HG03378 (cell line): ENCODE data around the gene BMP7.
"Not testable (repeated sequence)": the region's sequence is repeated elsewhere in the genome, so short reads cannot be mapped to it uniquely, and the experiment has no call there.

Source experiments
- ATAC-seq: cut with Tn5 transposase; IDR thresholded peaks from one replicate; pipeline ENCODE4 v1.9.1; 2021; ENCODE audit warnings: mild to moderate bottlenecking, moderate library complexity; ENCODE audit not compliant: unreplicated experiment

BMP7 gene

DNA sequence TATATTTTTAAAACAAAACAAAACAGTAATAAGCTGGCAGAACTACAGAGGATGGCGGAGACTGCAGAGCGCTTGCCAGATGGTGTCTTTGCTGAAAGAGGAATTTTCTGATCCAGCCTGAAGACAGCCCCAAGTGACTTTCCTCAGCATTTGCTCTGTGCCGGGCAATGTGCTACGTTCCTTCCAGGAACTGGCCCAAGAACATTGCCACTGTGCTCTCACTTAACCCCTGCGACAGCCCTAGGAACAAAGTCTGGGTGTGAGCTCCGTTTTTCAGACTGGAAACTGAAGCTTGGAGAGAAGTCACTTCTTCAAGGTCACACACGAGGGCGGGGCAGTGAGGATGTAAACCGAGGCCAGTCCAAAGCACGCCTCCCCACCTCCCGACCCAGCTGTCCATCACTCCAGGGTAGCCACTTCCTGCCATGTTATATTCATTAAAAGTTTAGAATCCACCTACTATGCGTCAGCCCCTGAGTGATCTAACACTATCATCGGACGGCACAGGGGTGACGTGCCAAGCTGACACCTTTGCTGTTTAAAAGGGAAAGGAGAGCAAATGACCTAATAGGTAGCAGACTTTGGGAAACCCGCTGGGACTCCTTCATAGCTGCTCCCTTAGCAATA, 22.3 kb upstream of the BMP7 start:
- ATAC-seq = no peak

DNA sequence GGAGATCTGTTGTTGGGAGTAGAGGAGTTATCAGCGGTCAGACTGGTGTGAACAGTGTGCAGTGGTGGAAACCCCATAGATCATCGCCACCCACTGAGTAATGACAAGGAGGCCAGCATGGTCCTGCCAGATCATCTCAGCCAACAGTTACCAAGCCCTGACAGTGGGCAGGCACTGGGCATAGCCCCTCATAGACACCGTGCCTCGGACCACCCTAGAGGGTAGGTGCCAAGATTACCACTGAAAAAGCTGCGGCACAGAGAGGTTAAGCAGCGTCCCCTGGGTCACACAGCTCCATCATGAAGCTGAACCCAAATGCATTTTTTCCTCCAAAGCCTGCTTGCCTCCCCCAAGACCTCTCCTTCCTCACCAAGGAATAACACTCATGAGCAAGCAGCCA, 21.5 kb upstream of the BMP7 start:
- ATAC-seq = no peak

DNA sequence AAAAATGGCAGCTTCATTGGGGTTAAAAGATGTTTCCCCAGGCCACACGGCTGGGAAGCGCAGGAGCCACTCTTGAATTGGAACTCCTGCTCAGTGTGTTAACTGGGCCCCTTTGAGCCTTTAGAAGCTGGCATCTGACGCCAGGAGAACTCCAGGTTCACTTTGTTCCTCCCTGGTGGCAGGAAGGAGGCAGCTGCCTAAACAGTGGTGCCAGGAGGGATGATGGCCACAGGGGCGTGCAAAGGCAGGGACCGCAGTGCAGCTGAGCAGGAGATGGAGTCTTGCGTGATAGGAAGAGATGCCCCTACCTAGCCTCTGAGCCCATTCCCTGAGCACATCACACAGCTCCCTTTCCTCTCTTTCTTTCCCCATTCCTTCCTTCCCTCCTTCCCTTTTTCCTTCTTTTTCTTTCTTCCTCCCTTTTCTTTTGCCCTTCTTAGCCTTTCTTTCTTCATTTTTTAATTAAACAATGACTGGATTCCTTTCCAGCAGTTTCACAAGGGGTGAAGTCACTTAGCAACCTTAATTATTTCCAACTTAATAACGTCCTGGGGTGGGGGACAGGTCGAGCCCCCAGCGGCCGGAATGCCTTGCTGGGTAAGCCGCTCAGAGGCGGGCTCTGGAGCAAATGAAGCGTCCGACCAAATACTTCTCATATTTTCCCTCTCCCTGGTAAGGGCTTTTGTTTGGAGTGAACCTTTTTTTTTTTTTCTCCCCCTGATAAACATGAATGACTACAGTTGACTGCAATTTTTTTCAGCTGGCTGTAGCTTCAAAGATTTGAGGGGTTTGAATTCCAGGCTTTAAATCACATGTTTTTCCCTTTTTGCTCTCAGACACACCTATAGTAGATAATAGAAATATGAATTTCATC, 20.8 kb upstream of the BMP7 start:
- ATAC-seq = no peak

DNA sequence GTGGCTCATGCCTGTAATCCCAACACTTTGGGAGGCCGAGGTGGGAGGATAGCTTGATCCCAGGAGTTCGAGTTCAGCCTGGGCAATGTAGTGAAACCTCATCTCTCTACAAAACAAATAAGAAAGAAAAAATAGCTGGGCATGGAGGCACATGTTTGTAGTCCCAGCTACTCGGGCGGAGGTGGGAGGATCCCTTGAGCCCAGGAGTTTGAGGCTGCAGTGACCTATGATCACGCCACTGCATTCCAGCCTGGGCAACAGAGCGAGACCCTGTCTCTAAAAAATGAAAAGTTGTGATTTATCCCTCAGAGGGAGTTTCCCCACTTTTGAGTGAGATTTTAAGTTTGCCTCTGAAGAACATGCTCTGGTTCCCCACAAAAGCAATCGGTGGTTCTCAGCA, 17.4 kb upstream of the BMP7 start:
- no peak for ATAC-seq

DNA sequence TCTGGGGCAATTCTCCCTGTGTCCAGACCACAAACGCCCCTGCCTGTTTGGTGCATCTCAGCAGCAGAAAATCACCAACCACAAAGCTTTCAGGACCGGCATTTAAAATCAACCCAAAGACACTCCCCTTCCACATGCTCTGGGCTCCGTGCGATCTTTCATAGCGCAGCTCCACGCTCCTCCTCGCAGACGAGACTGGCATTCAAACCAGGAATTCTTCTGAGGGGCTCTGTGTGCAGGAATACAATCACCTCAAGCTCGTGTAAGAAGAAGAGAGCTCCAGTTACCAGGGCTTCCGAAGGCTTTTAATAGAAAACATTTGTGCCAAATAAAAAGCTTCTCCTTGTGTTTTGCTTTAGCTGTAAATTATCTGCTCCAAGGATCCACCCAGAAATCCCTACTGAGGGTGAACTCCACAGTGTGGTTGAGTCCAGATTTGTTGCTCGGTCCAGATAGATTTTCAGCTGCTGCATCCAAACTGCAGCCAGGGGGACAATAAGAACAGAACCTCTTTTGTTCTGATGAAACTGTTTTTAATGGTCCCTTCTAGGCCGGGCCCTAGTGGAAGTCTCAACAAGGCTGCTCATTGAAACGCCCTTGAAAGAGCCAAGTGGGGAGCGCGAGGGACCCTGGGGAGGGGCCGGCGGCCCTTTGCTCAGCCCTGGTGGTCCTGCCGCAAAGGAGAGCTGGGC, 16.4 kb upstream of the BMP7 start:
- no peak for ATAC-seq

DNA sequence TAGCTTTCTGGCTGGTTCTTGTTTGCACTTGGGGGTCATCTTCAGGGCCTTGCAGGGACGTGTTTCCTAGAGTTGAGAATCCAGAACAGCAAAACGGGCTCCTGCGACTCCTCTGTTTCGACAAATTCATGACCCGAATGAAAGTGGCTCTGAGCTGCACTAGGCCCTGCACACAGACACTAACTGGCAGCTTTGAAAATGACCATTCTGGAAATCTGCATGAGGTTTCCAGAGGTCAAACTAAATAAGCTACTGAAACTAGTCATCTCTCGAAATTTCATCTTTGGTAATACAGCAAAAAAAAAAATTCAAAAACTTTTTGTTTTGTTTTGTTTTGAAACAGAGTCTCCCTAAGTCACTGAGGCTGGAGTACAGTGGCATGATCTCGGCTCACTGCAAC, 15.5 kb upstream of the BMP7 start:
- no peak for ATAC-seq

- ATAC-seq = no peak
Measured at GRCh38 chr20:57280221-57280620, 13.8 kb upstream of the BMP7 start.

GRCh38 chr20:57279548-57279947, 13.1 kb upstream of the BMP7 start:
- ATAC-seq = not testable (repeated sequence)

- no peak for ATAC-seq
Measured at GRCh38 chr20:57278457-57278856, 12.0 kb upstream of the BMP7 start.

GRCh38 chr20:57277398-57278105, 11.1 kb upstream of the BMP7 start:
- ATAC-seq = no peak

DNA sequence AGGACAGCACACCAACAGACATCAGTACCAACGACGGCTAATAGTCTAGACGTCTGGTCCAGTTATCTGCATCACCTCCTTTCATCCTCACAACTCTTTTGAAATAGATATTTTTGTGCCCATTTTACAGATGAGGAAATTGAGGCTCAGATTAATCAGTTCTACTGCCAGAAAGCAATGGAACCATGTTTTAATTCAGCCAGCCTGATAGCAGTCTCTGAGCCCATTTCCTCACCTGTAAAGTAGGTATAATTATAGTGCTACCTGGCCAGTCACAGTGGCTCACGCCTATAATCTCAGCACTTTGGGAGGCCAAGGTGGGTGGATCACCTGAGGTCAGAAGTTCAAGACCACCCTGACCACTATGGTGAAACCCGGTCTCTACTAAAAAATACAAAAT, 9.8 kb upstream of the BMP7 start:
- no peak for ATAC-seq

- ATAC-seq = no peak
Measured at GRCh38 chr20:57275813-57276212, 9.4 kb upstream of the BMP7 start.

GRCh38 chr20:57275334-57275733, 8.9 kb upstream of the BMP7 start:
- no peak for ATAC-seq

- ATAC-seq = no peak
Measured at GRCh38 chr20:57274846-57275245, 8.4 kb upstream of the BMP7 start.

DNA sequence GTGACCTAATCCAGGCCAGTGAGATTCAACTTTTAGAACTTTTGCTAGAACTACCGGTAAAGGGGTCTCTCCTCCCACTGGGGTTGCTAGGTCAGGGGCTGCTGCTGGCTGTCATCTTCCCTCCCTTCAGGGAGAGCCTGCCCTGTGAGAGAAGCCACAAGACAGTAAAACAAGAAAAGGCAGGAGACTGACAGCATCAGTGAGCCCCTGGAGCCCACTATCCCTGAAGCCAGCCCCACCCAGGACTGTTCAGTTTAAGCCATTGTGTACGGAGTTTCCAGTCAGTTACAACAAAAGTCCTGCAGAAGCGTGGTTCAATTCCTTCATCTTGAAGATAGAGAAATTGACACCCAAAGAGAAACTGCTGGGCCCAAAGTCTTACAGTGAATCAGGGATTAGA, 7.9 kb upstream of the BMP7 start:
- no peak for ATAC-seq

- ATAC-seq = no peak
Measured at GRCh38 chr20:57272883-57273535, 6.6 kb upstream of the BMP7 start.

DNA sequence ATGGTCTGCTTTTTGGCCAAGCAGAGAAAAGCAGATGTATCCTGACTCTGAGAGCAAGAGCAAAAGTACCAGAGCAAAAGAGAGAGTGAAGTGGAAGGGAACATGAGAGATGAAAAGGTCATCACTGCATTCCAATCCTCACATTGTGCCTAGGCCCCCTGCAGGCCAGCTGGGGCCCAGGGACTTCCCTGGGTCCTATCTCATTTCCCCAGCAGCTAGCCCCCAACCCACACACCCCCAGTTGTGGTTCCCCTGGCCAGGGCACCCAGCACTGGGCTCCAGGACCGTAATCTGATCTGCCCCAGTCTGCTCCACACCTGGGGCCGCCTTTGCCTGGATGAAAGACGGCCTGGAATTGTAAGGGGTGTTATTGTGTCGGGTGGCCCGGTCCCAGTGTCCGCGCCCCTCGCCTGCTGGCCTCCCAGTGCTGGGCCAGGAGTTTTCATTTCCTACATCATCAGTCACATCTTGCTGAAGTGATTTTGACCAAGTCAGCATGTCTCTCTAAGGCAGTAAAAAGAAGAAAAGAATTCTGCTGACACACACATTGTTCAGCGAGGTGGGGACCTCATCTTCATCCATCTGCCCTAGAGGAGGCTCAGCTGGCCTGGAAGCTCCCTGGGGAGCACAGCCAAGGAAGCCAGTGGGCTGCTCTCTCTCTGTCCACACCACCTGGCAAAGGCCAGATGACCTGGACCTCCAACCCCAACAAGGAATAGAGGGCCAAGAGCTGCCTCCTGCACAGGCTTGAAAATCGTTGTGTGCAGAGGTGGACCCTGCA, 4.0 kb upstream of the BMP7 start:
- no peak for ATAC-seq

GRCh38 chr20:57269148-57269984, 2.9 kb upstream of the BMP7 start:
- no peak for ATAC-seq

DNA sequence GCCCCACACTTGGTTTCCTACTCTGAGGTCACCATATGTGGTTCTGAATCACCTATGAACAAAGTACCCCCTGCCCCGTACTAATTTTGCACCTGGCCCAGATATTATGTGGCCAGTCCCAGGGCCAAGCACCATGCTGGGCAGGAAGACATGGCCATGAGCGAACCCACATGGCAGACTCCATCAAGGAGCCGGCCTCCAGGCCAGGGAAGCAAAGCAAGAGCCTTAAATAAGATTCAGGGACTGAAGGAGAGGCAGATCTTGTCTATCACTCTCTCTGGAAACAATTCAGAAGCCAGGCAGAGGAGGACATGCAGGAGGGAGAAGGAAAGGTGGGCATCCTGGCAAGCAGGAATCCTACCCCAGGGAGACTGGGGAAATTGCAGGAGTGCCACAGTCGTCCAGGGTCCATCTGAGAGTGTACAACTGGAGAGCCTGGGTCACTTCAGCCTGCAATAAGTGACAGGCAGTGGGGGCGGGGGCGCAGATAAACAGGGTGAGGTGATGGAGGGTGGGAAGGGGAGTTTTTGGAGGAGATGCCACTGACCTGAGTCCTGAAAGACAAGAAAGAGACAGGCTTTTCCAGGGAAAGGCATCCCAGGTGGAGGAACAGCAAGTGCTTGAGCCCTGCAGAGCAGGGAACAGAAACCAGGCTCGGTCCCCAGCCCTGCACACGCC, 2.1 kb upstream of the BMP7 start:
- no peak for ATAC-seq
